HEK293 (cell line): ENCODE results near the gene UTP11.

ENCODE experiments used
- CTCF ChIA-PET: fragments of 350-600 bp; formaldehyde crosslinking; extraction: SDS; loops from one replicate; lab custom pipeline; 2021; ENCODE audit warnings: antibody characterized with exemption; lab: Yijun Ruan, JAX
- POLR2A ChIA-PET: fragments of 300-600 bp; formaldehyde crosslinking; extraction: SDS; loops from one replicate; lab custom pipeline; 2020; ENCODE audit warnings: antibody characterized with exemption, inconsistent platforms; lab: Yijun Ruan, JAX
- H3K27ac ChIP-seq: fragments of 200-500 bp; sonication (Bioruptor generic); 2 replicates; pipeline ENCODE4 v1.5.1; 2014; ENCODE audit warnings: low read depth, low read length, control low read depth, inconsistent platforms; ENCODE audit errors: extremely low read depth
- H3K36me3 ChIP-seq, 2 experiments: fragments of 200-500 bp in 1 of 2; sonication (Bioruptor generic) in 1 of 2; 1 replicate in 1 of 2; 2 replicates in 1 of 2; pipeline ENCODE4 v1.5.1; 2014 to 2017; ENCODE audit warnings: inconsistent platforms in 2 of 2, low read length in 2 of 2; ENCODE audit not compliant: control insufficient read depth in 2 of 2, insufficient read depth in 1 of 2
- H3K4me1 ChIP-seq: fragments of 200-500 bp; sonication (Bioruptor generic); 2 replicates; pipeline ENCODE4 v1.5.1; 2014; ENCODE audit warnings: mild to moderate bottlenecking, low read length, inconsistent platforms; ENCODE audit not compliant: control insufficient read depth, insufficient read depth
- H3K4me3 ChIP-seq: 2 replicates; pipeline ENCODE4 v1.5.1; 2011; ENCODE audit warnings: low read depth, mild to moderate bottlenecking, control low read depth, low read length, moderate library complexity
- H3K9me3 ChIP-seq: fragments of 200-500 bp; sonication (Bioruptor generic); 2 replicates; pipeline ENCODE4 v1.5.1; 2014; ENCODE audit warnings: low read depth, low read length, inconsistent platforms; ENCODE audit not compliant: control insufficient read depth, insufficient read depth
- GLIS2 ChIP-seq: fragments of 450-650 bp; formaldehyde crosslinking; IDR thresholded peaks from 2 replicates; pipeline ENCODE4 v1.5.1; 2016; ENCODE audit warnings: missing biosample characterization, missing genetic modification characterization
- KLF9 ChIP-seq: fragments of 450-650 bp; formaldehyde crosslinking; IDR thresholded peaks from 2 replicates; pipeline ENCODE4 v1.5.1; 2016; ENCODE audit warnings: missing biosample characterization, missing genetic modification characterization, low read depth
- PRDM1 ChIP-seq: fragments of 450-650 bp; formaldehyde crosslinking; IDR thresholded peaks from 2 replicates; pipeline ENCODE4; 2016; ENCODE audit warnings: missing biosample characterization, missing genetic modification characterization
- SP2 ChIP-seq: fragments of 450-650 bp; formaldehyde crosslinking; IDR thresholded peaks from 2 replicates; pipeline ENCODE4 v1.5.1; 2016; ENCODE audit warnings: missing biosample characterization, missing genetic modification characterization
- ZBTB17 ChIP-seq: fragments of 450-650 bp; formaldehyde crosslinking; IDR thresholded peaks from 2 replicates; pipeline ENCODE4 v1.5.1; 2016; ENCODE audit warnings: missing biosample characterization, missing genetic modification characterization
- ZBTB48 ChIP-seq: fragments of 450-650 bp; formaldehyde crosslinking; IDR thresholded peaks from 2 replicates; pipeline ENCODE4 v1.5.1; 2016; ENCODE audit warnings: missing biosample characterization, missing genetic modification characterization
- ZFHX2 ChIP-seq: fragments of 450-650 bp; formaldehyde crosslinking; conservative IDR thresholded peaks from 2 replicates; pipeline ENCODE4 v1.5.1; 2016; ENCODE audit warnings: missing biosample characterization, missing genetic modification characterization
- ZFP69B ChIP-seq: fragments of 450-650 bp; formaldehyde crosslinking; IDR thresholded peaks from 2 replicates; pipeline ENCODE4 v1.5.1; 2016; ENCODE audit warnings: missing biosample characterization, missing genetic modification characterization
- ZNF114 ChIP-seq: fragments of 450-650 bp; formaldehyde crosslinking; IDR thresholded peaks from 2 replicates; pipeline ENCODE4 v1.5.0; 2017; ENCODE audit warnings: missing biosample characterization, missing genetic modification characterization
- ZNF16 ChIP-seq: fragments of 450-650 bp; formaldehyde crosslinking; IDR thresholded peaks from 2 replicates; pipeline ENCODE4 v1.5.1; 2016; ENCODE audit warnings: low read depth, missing biosample characterization, missing genetic modification characterization
- ZNF184 ChIP-seq: fragments of 450-650 bp; IDR thresholded peaks from 2 replicates; pipeline ENCODE4 v1.5.1; 2018; ENCODE audit warnings: missing biosample characterization, mild to moderate bottlenecking, missing genetic modification characterization
- ZNF214 ChIP-seq: fragments of 450-650 bp; formaldehyde crosslinking; IDR thresholded peaks from 2 replicates; pipeline ENCODE4 v1.5.1; 2017; ENCODE audit warnings: missing biosample characterization, mild to moderate bottlenecking, missing genetic modification characterization, borderline replicate concordance
- ZNF23 ChIP-seq: fragments of 450-650 bp; formaldehyde crosslinking; IDR thresholded peaks from 2 replicates; pipeline ENCODE4 v1.5.1; 2016; ENCODE audit warnings: missing biosample characterization, missing genetic modification characterization, borderline replicate concordance
- ZNF248 ChIP-seq: fragments of 450-650 bp; formaldehyde crosslinking; IDR thresholded peaks from 2 replicates; pipeline ENCODE4 v1.5.1; 2017; ENCODE audit warnings: missing biosample characterization, missing genetic modification characterization
- ZNF26 ChIP-seq: fragments of 450-650 bp; formaldehyde crosslinking; IDR thresholded peaks from 2 replicates; pipeline ENCODE4 v1.5.1; 2016; ENCODE audit warnings: missing biosample characterization, missing genetic modification characterization
- ZNF335 ChIP-seq: fragments of 450-650 bp; formaldehyde crosslinking; conservative IDR thresholded peaks from 2 replicates; pipeline ENCODE4 v1.5.1; 2016; ENCODE audit warnings: missing biosample characterization, missing genetic modification characterization
- ZNF366 ChIP-seq: fragments of 450-650 bp; formaldehyde crosslinking; conservative IDR thresholded peaks from 2 replicates; pipeline ENCODE4 v1.5.1; 2016; ENCODE audit warnings: missing biosample characterization, missing genetic modification characterization
- ZNF416 ChIP-seq: fragments of 450-650 bp; formaldehyde crosslinking; IDR thresholded peaks from 2 replicates; pipeline ENCODE4 v1.5.1; 2016; ENCODE audit warnings: missing biosample characterization, missing genetic modification characterization
- ZNF449 ChIP-seq: fragments of 450-650 bp; formaldehyde crosslinking; IDR thresholded peaks from 2 replicates; pipeline ENCODE4 v1.5.1; 2017; ENCODE audit warnings: missing biosample characterization, mild to moderate bottlenecking, missing genetic modification characterization, moderate library complexity
- ZNF514 ChIP-seq: fragments of 450-650 bp; formaldehyde crosslinking; IDR thresholded peaks from 2 replicates; pipeline ENCODE4 v1.5.1; 2016; ENCODE audit warnings: missing biosample characterization, missing genetic modification characterization
- ZNF548 ChIP-seq: fragments of 450-650 bp; formaldehyde crosslinking; IDR thresholded peaks from 2 replicates; pipeline ENCODE4 v1.5.1; 2016; ENCODE audit warnings: missing biosample characterization, missing genetic modification characterization
- ZNF580 ChIP-seq: fragments of 450-650 bp; formaldehyde crosslinking; IDR thresholded peaks from 2 replicates; pipeline ENCODE4 v1.5.1; 2016; ENCODE audit warnings: missing biosample characterization, missing genetic modification characterization
- ZNF664 ChIP-seq: fragments of 450-650 bp; formaldehyde crosslinking; IDR thresholded peaks from 2 replicates; pipeline ENCODE4 v1.5.1; 2016; ENCODE audit warnings: missing biosample characterization, missing genetic modification characterization
- ZNF692 ChIP-seq: fragments of 450-650 bp; formaldehyde crosslinking; IDR thresholded peaks from 2 replicates; pipeline ENCODE4 v1.5.1; 2016; ENCODE audit warnings: missing biosample characterization, missing genetic modification characterization
- ZNF837 ChIP-seq: fragments of 450-650 bp; formaldehyde crosslinking; IDR thresholded peaks from 2 replicates; pipeline ENCODE4 v1.5.1; 2016; ENCODE audit warnings: missing biosample characterization, missing genetic modification characterization
- ZSCAN30 ChIP-seq: fragments of 450-650 bp; IDR thresholded peaks from 2 replicates; pipeline ENCODE4 v1.5.1; 2018; ENCODE audit warnings: missing biosample characterization, mild to moderate bottlenecking, missing genetic modification characterization, moderate library complexity

Gene UTP11

GRCh38 chr1:38009088-38009840, 3.3 kb upstream of the UTP11 start (continued):
- TF ChIP-seq ZNF23 (tag by site-specific recombination) = no peak
- peak; percentile 42 for TF ChIP-seq ZNF335
- TF ChIP-seq SP2 (tag by site-specific recombination) = peak; percentile 11; the same call in 1 of the 2 replicates

- TF ChIP-seq ZFHX2 (tag by site-specific recombination) (no peak), ZNF366 (tag by site-specific recombination) (no peak), ZNF248 (tag by site-specific recombination) (no peak), ZBTB17 (tag by site-specific recombination) (no peak), ZNF214 (tag by site-specific recombination) (no peak)
- Histone ChIP-seq H3K4me1 (0 out of 2 replicates have a peak, but pooled peaks cover 2% of the 10 kb centered on the region), H3K36me3 (peaks cover 0 to 7% of the 10 kb centered on the region in 2 experiments; a peak in 2 of 3 replicates), H3K4me3 (no peak overlapping the region), H3K27ac (no peak overlapping the region), H3K9me3 (no peaks in the 10 kb centered on the region)
- POLR2A ChIA-PET = interaction anchor here (1.4 kb wide), 1 partner anchor 17 kb away, joined by 4 read pairs; no protein-coding TSS in a partner anchor
- CTCF ChIA-PET = interaction anchor here (0.7 to 2.8 kb wide), 4 partner anchors 9 to 19 kb away, joined by 3 to 8 read pairs (median 4); partner anchors contain the start of gene SF3A3
These were observed 2.7 kb upstream of the UTP11 start for GRCh38 chr1:38009841-38010180.

GRCh38 chr1:38013227-38013622, 691 bp downstream of the UTP11 start:
- H3K4me1 ChIP-seq = no peaks in the 10 kb centered on the region
- no peaks in the 10 kb centered on the region for H3K9me3 ChIP-seq
- POLR2A ChIA-PET = interaction anchor here (0.8 to 3.8 kb wide), 5 partner anchors 12 to 81 kb away, joined by 3 to 44 read pairs (median 4); partner anchors contain the start of gene SF3A3
- peak overlapping the region; percentile 86 for H3K4me3 ChIP-seq
- peak overlapping the region; percentile 89 for H3K27ac ChIP-seq
- TF ChIP-seq PRDM1 (tag by site-specific recombination) (no peak), ZNF548 (no peak), ZNF335 (peak; percentile 77), KLF9 (tag by site-specific recombination) (peak; percentile 28), ZNF692 (tag by site-specific recombination) (0 out of 2 replicates have a peak, but pooled peaks have one; percentile 14), ZNF514 (no peak), ZNF114 (tag by site-specific recombination) (no peak), ZNF16 (tag by site-specific recombination) (no peak), ZNF580 (peak; percentile 20; the same call in 1 of the 2 replicates), ZNF416 (no peak), ZFP69B (tag by site-specific recombination) (no peak), ZNF449 (tag by site-specific recombination) (peak; percentile 72; the same call in 1 of the 2 replicates), ZSCAN30 (tag by site-specific recombination) (0 out of 2 replicates have a peak, but pooled peaks have one; percentile 27), ZNF26 (no peak), ZBTB48 (tag by site-specific recombination) (0 out of 2 replicates have a peak, but pooled peaks have one; percentile 7), ZNF664 (tag by site-specific recombination) (peak; percentile 29; the same call in 1 of the 2 replicates), ZNF184 (tag by site-specific recombination) (0 out of 2 replicates have a peak, but pooled peaks have one; percentile 23), GLIS2 (no peak), ZNF837 (tag by site-specific recombination) (no peak)
- peaks cover 5 to 40% of the 10 kb centered on the region in 2 experiments; a peak in 2 of 3 replicates for H3K36me3 ChIP-seq
- CTCF ChIA-PET = interaction anchor here (0.6 to 1.3 kb wide), 3 partner anchors 10 to 723 kb away, joined by 4 to 5 read pairs (median 4); no protein-coding TSS in a partner anchor
